Measurements from ENCODE around the gene GRID1. TPM values are rescaled to one million over a fixed set of nuclear protein-coding genes. Genes with fewer than 3 reads are reported as not detected.

The GRID1 gene
- total RNA-seq, 4 donors from 2014 or later, result 0.88 to 7.3 (median 4.1) TPM

DNA sequence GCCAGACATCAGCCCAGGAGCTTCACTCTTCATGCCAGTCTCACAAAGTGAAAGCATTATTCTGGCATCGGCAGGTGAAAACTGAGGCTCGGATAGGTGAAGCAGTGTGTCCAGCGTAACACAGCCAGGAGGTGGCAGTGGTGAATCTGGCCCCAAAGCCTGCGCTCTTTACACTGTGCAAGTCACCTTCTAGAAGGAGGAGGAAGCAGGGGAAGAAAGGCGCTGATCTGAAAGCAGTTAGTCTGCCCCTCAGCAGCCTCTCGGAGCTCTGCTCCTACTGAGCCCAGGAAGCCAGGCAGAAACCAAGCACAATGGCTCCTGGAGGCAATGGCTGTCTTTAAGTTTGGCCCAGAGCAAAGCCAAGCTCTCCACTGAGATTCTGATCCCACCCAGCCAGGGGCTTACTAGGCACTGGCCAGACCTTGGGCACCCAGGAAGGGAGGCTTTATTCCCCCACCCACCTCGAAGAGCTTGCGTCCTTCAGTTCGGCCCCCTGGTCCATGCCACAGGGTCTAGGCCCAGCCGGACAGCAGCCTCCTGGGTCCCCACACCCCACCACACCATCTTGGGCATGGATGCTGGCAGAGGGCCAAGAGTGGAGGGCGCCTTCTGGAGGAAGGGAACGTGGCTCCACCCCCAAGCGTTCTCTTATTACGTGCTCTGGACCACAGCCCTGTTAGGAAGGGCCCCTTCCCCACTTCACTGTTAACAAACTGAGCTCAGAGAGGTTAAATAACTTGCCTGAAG, 104.5 kb downstream of the GRID1 start:
- no peak for DNase-seq
- Histone ChIP-seq H3K9me3 (no peaks in the 10 kb centered on the region), H3K4me1 (no peaks in the 10 kb centered on the region), H3K36me3 (no peaks in the 10 kb centered on the region), H3K4me3 (no peak overlapping the region), H3K27me3 (no peaks in the 10 kb centered on the region), H3K27ac (no peak overlapping the region)
- TF ChIP-seq POLR2A (IDR thresholded peaks at IDR 0.05), result no peak
- TF ChIP-seq, protein P1, sequence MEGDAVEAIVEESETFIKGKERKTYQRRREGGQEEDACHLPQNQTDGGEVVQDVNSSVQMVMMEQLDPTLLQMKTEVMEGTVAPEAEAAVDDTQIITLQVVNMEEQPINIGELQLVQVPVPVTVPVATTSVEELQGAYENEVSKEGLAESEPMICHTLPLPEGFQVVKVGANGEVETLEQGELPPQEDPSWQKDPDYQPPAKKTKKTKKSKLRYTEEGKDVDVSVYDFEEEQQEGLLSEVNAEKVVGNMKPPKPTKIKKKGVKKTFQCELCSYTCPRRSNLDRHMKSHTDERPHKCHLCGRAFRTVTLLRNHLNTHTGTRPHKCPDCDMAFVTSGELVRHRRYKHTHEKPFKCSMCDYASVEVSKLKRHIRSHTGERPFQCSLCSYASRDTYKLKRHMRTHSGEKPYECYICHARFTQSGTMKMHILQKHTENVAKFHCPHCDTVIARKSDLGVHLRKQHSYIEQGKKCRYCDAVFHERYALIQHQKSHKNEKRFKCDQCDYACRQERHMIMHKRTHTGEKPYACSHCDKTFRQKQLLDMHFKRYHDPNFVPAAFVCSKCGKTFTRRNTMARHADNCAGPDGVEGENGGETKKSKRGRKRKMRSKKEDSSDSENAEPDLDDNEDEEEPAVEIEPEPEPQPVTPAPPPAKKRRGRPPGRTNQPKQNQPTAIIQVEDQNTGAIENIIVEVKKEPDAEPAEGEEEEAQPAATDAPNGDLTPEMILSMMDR (IDR thresholded peaks at IDR 0.05), result no peak
- intact Hi-C loops (cut with DNase I; ENCODE audit: low total_unique reads), result no loop called here

DNA sequence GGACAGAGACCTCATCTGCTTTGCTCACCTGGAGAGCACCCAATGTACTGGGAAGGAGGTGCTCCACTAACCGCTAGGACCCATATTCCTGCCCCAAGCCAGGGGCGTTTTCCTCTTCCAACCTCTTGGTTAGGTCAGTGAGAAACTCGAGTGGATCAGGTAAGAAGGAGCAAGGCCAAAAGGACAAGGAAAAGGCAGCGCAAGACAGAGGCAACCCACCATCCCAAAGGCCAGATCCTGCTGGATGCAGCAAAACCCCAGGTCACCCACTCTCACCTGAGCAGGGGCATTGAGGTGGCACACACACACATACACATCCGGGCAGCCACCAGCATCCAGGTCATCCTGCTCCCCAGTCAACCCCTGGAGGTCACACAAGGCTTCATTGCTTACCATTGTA, 105.1 kb downstream of the GRID1 start:
- intact Hi-C loops (cut with DNase I; ENCODE audit: low total_unique reads), result no loop called here
- no peaks in the 10 kb centered on the region for H3K9me3 ChIP-seq
- no peak for TF ChIP-seq POLR2A (IDR thresholded peaks at IDR 0.05)
- TF ChIP-seq, protein P1 (IDR thresholded peaks at IDR 0.05), result no peak
- H3K4me3 ChIP-seq, result no peak overlapping the region
- H3K36me3 ChIP-seq, result no peaks in the 10 kb centered on the region
- H3K4me1 ChIP-seq, result no peaks in the 10 kb centered on the region
- H3K27me3 ChIP-seq, result no peaks in the 10 kb centered on the region
- no peak overlapping the region for H3K27ac ChIP-seq
- DNase-seq, result no peak

DNA sequence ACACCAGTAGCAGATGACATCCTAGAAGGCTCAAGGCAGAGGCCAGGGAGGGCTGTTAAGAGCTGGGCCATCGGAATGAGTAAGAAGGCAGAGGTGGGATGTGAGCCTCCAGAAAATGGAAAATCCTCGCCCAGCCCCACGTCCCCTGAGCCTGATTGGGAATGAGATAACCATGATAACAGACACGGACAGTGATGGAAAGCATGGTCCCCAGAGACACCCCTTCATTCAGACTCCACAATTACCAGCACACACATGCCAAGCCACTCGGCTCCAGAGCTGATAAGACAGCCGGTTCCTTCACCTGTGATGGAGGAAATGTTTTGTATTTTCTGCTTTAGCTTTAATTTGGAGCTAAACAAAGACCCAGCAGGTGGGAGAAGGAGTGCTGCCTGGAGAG, 106.0 kb downstream of the GRID1 start:
- Histone ChIP-seq H3K9me3 (no peaks in the 10 kb centered on the region), H3K4me1 (no peaks in the 10 kb centered on the region), H3K36me3 (no peaks in the 10 kb centered on the region), H3K4me3 (no peak overlapping the region), H3K27ac (no peak overlapping the region), H3K27me3 (no peaks in the 10 kb centered on the region)
- TF ChIP-seq, protein P1 (IDR thresholded peaks at IDR 0.05), result no peak
- no peak for TF ChIP-seq POLR2A (IDR thresholded peaks at IDR 0.05)
- intact Hi-C loops (cut with DNase I; ENCODE audit: low total_unique reads), result no loop called here
- DNase-seq, result no peak

DNA sequence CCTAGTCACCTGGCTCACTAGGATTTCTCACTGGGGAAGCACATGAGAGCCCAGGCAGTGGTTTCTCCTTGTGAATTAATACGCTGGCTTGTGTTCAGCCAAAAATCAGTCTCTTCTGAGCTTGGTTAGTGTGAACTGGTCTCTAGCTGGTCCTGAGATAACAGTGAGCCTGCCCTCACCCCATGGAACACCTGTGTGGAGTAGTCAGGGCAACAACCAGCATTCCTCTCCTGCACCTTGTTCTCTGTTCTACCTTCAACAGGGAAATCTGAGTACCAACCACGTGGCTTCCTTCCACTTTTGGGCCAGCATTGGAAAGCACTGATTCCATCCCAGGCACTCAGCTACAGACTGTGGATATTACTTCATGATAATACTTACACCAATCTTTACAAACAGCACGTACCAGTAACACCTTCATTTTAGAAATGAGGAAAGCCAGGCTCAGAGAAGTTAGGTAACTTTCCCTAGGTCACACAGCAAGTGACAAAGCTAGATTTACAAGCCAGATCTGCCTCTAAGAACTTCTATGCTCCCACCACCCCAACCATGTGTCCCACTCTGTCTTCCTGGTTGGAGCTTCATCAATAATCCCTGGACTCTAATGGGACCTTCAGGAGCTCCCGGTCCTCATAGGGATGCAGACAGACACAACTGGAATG, 106.6 kb downstream of the GRID1 start:
- intact Hi-C loops (cut with DNase I; ENCODE audit: low total_unique reads), result no loop called here
- no peaks in the 10 kb centered on the region for H3K36me3 ChIP-seq
- no peak overlapping the region for H3K27ac ChIP-seq
- no peaks in the 10 kb centered on the region for H3K9me3 ChIP-seq
- H3K4me1 ChIP-seq, result no peaks in the 10 kb centered on the region
- no peak overlapping the region for H3K4me3 ChIP-seq
- H3K27me3 ChIP-seq, result no peaks in the 10 kb centered on the region
- TF ChIP-seq POLR2A (IDR thresholded peaks at IDR 0.05), result no peak
- TF ChIP-seq, protein P1 (IDR thresholded peaks at IDR 0.05), result no peak
- no peak for DNase-seq

DNA sequence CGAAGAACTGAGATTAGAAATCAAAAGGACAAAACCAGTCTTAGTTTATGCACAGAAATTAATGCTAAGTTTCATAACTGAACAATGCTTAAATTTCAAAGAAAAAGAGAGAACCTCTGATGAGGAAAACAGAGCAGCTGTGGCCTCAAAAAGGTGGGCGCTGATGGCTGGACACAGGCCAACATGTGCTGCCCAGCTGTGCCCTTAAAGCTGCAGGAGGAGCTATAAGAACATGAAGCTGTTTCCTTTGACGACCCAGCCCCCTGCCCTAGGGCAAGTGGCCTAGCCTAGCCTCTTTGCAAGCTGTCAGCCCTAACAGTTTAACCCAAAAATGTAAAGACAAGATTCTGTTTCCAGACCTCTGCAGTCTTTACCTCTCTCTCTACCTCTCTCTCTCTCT, 107.7 kb downstream of the GRID1 start:
- H3K36me3 ChIP-seq, result no peaks in the 10 kb centered on the region

More for the DNA sequence above, 107.7 kb downstream of the GRID1 start:
- Histone ChIP-seq H3K4me3 (no peak overlapping the region), H3K27me3 (no peaks in the 10 kb centered on the region), H3K4me1 (no peaks in the 10 kb centered on the region), H3K9me3 (no peaks in the 10 kb centered on the region), H3K27ac (no peak overlapping the region)
- DNase-seq, result no peak
- no peak for TF ChIP-seq POLR2A (IDR thresholded peaks at IDR 0.05)
- TF ChIP-seq, protein P1 (IDR thresholded peaks at IDR 0.05), result no peak
- intact Hi-C loops (cut with DNase I; ENCODE audit: low total_unique reads), result no loop called here
